GM12891 (cell line): ENCODE data around the gene PTPRN2.

ENCODE experiments used
- PAX5 ChIP-seq: IDR thresholded peaks from 2 replicates; pipeline ENCODE4 v1.6.1; 2011; ENCODE audit warnings: low read length, moderate library complexity, mild to moderate bottlenecking; ENCODE audit not compliant: insufficient read depth, severe bottlenecking
- POLR2A ChIP-seq: IDR thresholded peaks from 2 replicates; pipeline ENCODE4 v1.6.1; 2011; ENCODE audit warnings: low read depth, low read length, control low read depth
- POLR2AphosphoS5 ChIP-seq: IDR thresholded peaks from 2 replicates; pipeline ENCODE4 v1.6.1; 2011; ENCODE audit warnings: low read depth, low read length, control low read depth
- POU2F2 ChIP-seq: IDR thresholded peaks from 2 replicates; pipeline ENCODE4 v1.6.1; 2011; ENCODE audit warnings: low read depth, mild to moderate bottlenecking, control low read depth, low read length, moderate library complexity
- TAF1 ChIP-seq: IDR thresholded peaks from 2 replicates; pipeline ENCODE4 v1.6.1; 2011; ENCODE audit warnings: low read depth, low read length, control low read depth

DNA sequence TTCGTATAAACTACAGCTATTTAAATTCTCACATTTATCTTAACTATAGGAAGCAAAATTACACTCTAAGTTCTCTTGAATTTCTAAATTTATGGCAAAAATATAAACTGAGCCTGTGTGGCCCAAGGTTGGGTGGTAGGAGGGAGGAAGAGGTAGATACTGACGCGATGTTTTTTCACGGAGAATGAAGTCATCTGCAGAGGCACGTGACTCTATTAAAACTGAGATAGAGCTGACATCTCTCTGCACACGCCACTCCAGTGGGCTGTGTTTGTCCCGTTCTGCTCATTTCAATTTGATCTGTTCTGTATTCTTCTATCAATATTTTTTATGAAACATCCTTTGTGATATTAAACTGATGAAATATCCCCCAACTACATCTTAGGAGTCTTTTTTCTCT, 964.1 kb downstream of the PTPRN2 start:
- no peak for TF ChIP-seq POLR2A
- no peak for TF ChIP-seq POLR2AphosphoS5
- no peak for TF ChIP-seq PAX5
- no peak for TF ChIP-seq POU2F2
- TF ChIP-seq TAF1: no peak
